GM12878 (cell line): ENCODE results near the gene ARPC1B.

Source experiments
- BCL3 ChIP-seq: IDR thresholded peaks from 2 replicates; pipeline ENCODE4 v1.6.1; 2011; ENCODE audit warnings: borderline replicate concordance, low read depth, mild to moderate bottlenecking, moderate library complexity, low read length; ENCODE audit not compliant: insufficient read depth, poor library complexity, severe bottlenecking
- BRCA1 ChIP-seq: IDR thresholded peaks from 2 replicates; pipeline ENCODE4 v1.6.1; 2011; ENCODE audit warnings: low read depth, low read length, improper control_type of control experiment
- CTCF ChIP-seq, 3 experiments: IDR thresholded peaks in 2 of 3; conservative IDR thresholded peaks in 1 of 3; 2 replicates each; pipeline ENCODE4 v1.5.1; 2011; ENCODE audit warnings: low read depth in 3 of 3, low read length in 3 of 3, mild to moderate bottlenecking in 3 of 3, control low read depth in 2 of 3, moderate library complexity in 2 of 3, inconsistent platforms in 1 of 3, mixed read lengths in 1 of 3; ENCODE audit not compliant: control insufficient read depth in 2 of 3, insufficient read depth in 1 of 3; ENCODE audit errors: extremely low read depth in 1 of 3
- FOXK2 ChIP-seq: fragments of 450-650 bp; IDR thresholded peaks from 2 replicates; pipeline ENCODE4 v1.6.1; 2017; ENCODE audit warnings: mild to moderate bottlenecking, moderate library complexity
- MAX ChIP-seq: IDR thresholded peaks from 2 replicates; pipeline ENCODE4 v1.6.1; 2012; ENCODE audit warnings: low read depth, low read length, improper control_type of control experiment
- MXI1 ChIP-seq: fragments of 150-350 bp; IDR thresholded peaks from 2 replicates; pipeline ENCODE4 v1.6.1; 2011; ENCODE audit warnings: low read depth, mild to moderate bottlenecking, inconsistent platforms, low read length, improper control_type of control experiment
- NRF1 ChIP-seq: conservative IDR thresholded peaks from 2 replicates; pipeline ENCODE4 v1.6.1; 2011; ENCODE audit warnings: mild to moderate bottlenecking, low read depth, low read length, improper control_type of control experiment
- POLR2A ChIP-seq: IDR thresholded peaks from 2 replicates; pipeline ENCODE4 v1.6.1; 2011; ENCODE audit warnings: low read depth, mild to moderate bottlenecking, low read length
- POLR2AphosphoS5 ChIP-seq: IDR thresholded peaks from 2 replicates; pipeline ENCODE4 v1.6.1; 2011; ENCODE audit warnings: mild to moderate bottlenecking, low read length, inconsistent platforms
- RFX5 ChIP-seq: IDR thresholded peaks from 2 replicates; pipeline ENCODE4 v1.6.1; 2011; ENCODE audit warnings: low read depth, low read length, improper control_type of control experiment
- SMAD1 ChIP-seq: fragments of 450-650 bp; IDR thresholded peaks from 2 replicates; pipeline ENCODE4 v1.6.1; 2018; ENCODE audit warnings: mild to moderate bottlenecking, low read depth; ENCODE audit not compliant: partially characterized antibody
- SRF ChIP-seq, 2 experiments: IDR thresholded peaks; 2 replicates each; pipeline ENCODE4 v1.6.1; 2011; ENCODE audit warnings: low read depth in 2 of 2, low read length in 2 of 2, mild to moderate bottlenecking in 1 of 2, moderate library complexity in 1 of 2
- YY1 ChIP-seq: IDR thresholded peaks from 2 replicates; pipeline ENCODE4 v1.6.1; 2011; ENCODE audit warnings: low read depth, mild to moderate bottlenecking, low read length

GRCh38 chr7:99420213-99420612 lies 45.7 kb downstream of the ARPC1B start:
- TF ChIP-seq NRF1 (no peak), POLR2AphosphoS5 (no peak), POLR2A (no peak; the same call in 1 of the 2 replicates), SMAD1 (no peak), RFX5 (no peak), MAX (no peak), YY1 (no peak), CTCF (IDR thresholded peaks at IDR 0.05 in 2 of 3, conservative IDR thresholded peaks at IDR 0.05 in 1 of 3; ENCODE audit: control insufficient read depth in 2 of 3, extremely low read depth in 1 of 3, insufficient read depth in 1 of 3, low read depth in 3 of 3, low read length in 3 of 3) (no peak), BRCA1 (no peak), BCL3 (no peak), FOXK2 (no peak), SRF (IDR thresholded peaks at IDR 0.05; ENCODE audit: low read depth in 2 of 2, low read length in 2 of 2) (no peak), MXI1 (no peak)
